Measurements from ENCODE around the gene GBP7.

- TF ChIP-seq POLR2AphosphoS5 (IDR thresholded peaks at IDR 0.05), result no peak
- no peak for TF ChIP-seq CTCF (IDR thresholded peaks at IDR 0.05)
- TF ChIP-seq POLR2A (IDR thresholded peaks at IDR 0.05; ENCODE audit: low read depth), result no peak
Measured at GRCh38 chr1:89221341-89221740, 45.5 kb upstream of the GBP7 start.
